Fibroblast of mammary gland (primary cell): Measurements from ENCODE around the gene FBXO40.
"Not testable (repeated sequence)": the region's sequence is repeated elsewhere in the genome, so short reads cannot be mapped to it uniquely, and the experiment has no call there.

Experiments used
- DNase-seq: peaks from one replicate; pipeline ENCODE4 v3.0.0-alpha.2; 2010; ENCODE audit warnings: low read depth
- H3K4me3 ChIP-seq: 2 replicates; pipeline ENCODE4 v1.5.1; 2011; ENCODE audit warnings: low read depth, mild to moderate bottlenecking, low read length, moderate library complexity; ENCODE audit not compliant: control insufficient read depth
- TF ChIP-seq, protein P1 (sequence below): conservative IDR thresholded peaks from 2 replicates; pipeline ENCODE4 v1.5.1; 2011; ENCODE audit warnings: low read depth, low read length, inconsistent platforms; ENCODE audit not compliant: control insufficient read depth, insufficient read depth

The FBXO40 gene

DNA sequence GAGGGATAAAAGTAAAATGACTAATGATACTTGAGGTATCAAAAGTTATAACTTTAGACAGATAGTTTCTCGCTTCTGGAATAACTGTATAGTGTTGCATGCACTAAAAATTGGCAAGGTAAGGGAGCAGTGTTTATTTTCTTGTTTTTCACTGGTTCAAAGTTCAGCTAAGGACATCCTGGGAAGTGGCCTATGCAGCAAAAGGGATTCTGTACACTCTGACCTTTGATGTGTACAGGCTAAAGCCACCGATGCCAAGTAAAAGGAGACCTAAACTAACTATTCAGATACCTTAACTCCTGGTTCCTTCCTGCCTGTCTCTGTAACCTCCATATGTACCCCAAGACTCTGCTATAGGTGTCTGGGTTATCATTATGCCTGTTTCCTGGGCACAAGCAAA, 1.7 kb downstream of the FBXO40 start:
- H3K4me3 ChIP-seq, result no peak overlapping the region
- DNase-seq, result no peak
- TF ChIP-seq, protein P1, sequence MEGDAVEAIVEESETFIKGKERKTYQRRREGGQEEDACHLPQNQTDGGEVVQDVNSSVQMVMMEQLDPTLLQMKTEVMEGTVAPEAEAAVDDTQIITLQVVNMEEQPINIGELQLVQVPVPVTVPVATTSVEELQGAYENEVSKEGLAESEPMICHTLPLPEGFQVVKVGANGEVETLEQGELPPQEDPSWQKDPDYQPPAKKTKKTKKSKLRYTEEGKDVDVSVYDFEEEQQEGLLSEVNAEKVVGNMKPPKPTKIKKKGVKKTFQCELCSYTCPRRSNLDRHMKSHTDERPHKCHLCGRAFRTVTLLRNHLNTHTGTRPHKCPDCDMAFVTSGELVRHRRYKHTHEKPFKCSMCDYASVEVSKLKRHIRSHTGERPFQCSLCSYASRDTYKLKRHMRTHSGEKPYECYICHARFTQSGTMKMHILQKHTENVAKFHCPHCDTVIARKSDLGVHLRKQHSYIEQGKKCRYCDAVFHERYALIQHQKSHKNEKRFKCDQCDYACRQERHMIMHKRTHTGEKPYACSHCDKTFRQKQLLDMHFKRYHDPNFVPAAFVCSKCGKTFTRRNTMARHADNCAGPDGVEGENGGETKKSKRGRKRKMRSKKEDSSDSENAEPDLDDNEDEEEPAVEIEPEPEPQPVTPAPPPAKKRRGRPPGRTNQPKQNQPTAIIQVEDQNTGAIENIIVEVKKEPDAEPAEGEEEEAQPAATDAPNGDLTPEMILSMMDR, result no peak

DNA sequence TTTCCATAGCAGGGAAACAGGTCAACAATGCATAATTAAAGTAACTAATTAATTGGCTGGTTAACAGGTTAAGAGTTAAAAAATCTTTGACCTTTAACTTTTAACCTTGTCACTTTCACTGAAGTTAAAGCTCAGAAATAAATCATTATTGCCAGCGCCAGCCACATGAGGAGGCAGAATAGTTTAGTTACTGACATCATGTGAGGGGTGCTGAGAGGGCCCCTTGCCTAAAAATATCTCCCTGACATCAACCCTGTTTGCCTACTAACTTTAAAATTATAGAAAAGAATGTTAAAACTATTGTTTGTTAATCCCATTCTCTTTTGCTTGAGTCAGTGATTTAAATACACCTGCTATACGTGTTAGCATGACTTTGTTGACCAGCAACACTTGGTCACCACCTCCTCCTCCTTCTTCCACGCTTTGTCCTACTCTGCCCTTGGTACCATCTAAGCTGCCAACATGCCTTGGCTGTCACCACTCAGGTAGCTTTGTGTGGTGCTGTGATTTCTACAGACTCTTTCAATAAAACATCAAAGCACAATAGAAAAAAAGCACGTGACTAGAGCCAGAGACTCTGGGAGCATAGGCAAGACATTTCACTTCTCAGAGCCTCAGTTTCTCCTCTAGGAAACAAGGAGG, 2.7 kb downstream of the FBXO40 start:
- no peak for DNase-seq
- no peak overlapping the region for H3K4me3 ChIP-seq
- TF ChIP-seq, protein P1, result no peak

DNA sequence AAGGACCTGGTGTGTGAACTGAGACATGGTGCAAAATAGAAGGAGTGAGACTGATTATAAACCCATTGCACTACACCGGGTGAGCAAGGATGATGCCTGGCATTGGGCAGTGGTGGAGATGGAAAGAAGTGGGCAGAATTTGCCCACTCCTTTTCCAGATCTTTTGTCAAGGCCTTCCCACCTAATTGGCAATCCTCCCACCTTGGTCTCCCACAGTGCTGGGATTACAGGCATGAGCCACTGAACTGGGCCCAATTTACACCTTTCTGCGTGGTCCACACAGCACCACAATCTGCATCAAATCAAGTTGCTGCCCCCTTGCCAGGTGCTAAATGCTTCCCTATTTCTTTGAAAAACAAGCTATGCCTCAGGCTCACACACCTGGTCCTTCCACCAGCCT, 5.4 kb downstream of the FBXO40 start:
- H3K4me3 ChIP-seq, result no peak overlapping the region
- DNase-seq, result no peak
- TF ChIP-seq, protein P1, result no peak

DNA sequence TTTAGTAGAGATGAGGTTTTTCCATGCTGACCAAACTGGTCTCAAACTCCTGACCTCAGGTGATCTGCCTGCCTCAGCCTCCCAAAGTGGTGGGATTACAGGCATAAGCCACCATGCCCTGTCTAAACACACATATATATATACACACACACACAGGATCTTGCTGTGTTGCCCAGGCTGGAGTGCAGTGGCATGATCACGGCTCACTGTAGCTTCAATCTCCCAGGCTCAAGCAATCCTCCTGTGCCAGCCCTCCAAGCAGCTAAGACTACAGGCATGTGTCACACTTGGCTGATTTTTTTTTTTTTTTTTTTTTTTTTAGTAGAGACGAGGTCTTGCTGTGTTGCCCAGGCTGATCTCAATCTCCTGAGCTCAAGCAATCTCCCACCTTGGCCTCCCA, 6.7 kb downstream of the FBXO40 start:
- H3K4me3 ChIP-seq, result not testable (repeated sequence)

DNA sequence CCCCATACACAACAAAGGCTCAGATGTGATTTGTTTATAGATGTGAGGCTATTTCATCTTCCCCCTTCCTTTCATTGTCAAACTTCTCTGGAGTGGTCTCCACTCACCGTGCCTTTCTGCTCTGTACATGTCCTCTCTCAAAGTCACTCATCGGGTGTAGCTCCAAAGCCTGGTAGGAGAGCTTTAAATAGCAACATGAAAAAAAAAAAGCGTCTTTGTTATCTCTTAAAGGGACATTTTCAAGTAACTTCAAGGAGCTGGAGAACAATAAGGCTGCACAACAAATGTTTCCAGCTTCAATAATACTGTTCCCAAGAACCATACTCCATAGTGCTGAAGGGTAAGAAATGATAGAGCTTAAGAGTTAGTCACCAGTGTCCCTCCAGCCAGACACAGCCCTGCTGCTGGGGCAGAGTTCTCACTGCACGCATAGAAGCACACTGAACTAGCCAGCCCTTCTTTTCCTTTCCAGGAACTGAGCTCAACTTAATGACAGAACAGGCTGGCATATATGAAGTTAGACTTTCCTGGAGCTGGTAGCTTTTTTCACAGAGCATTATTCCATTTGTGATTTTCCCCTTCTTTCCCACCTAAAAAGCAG, 8.1 kb downstream of the FBXO40 start:
- TF ChIP-seq, protein P1, result no peak
- DNase-seq, result no peak
- H3K4me3 ChIP-seq, result no peak overlapping the region

More for the DNA sequence above, 6.7 kb downstream of the FBXO40 start:
- not testable (repeated sequence) for DNase-seq

DNA sequence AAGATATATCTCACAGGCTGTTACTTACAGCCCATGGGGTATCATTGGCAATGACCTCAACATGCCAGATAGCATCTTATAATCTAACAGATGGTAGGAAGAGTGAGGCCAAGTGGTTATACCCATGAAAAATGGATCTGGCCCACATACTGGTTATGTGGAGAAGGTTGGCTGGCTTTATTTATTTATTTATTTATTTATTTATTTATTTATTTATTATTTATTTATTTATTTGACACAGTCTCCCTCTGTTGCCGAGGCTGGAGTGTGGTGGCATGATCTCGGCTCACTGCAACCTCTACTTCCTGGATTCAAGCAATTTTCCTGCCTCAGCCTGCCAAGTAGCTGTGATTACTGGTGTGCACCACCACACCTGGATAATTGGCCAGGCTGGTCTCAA, 11.6 kb downstream of the FBXO40 start:
- TF ChIP-seq, protein P1, result no peak
- no peak for DNase-seq

DNA sequence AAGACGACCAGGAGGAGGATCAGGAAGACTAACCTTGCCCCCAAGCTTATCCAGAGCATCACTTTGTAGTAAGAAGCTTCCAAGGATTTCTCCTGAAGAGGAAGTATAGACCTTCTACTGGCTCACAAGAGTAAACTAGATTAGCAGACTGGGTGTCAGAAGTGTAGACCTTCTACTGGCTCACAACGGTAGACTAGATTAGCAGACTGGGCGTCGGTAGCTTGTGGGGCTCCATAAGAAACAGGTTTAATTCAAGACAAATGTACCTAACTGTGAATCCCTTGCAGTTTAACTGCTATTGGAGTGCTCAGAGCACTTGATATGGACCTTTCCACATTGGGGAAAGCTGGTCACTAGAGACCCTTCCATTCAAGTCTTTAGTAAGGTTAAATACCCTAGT, 12.9 kb downstream of the FBXO40 start:
- H3K4me3 ChIP-seq, result no peak overlapping the region
- TF ChIP-seq, protein P1, result no peak
- no peak for DNase-seq

More for the DNA sequence above, 11.6 kb downstream of the FBXO40 start:
- H3K4me3 ChIP-seq, result no peak overlapping the region
